Occipital lobe (tissue), 2 donors: Measurements from ENCODE around the gene OR51B2. TPM values are rescaled to one million over a fixed set of nuclear protein-coding genes. Genes with fewer than 3 reads are reported as not detected.
"Not testable (repeated sequence)": the region's sequence is repeated elsewhere in the genome, so short reads cannot be mapped to it uniquely, and the experiment has no call there.

Experiments
- DNase-seq: peaks from one replicate; lab custom pipeline; 2025; lab: John Stamatoyannopoulos, UW
- total RNA-seq: library from RNA; depleted of rRNA; stranded (reverse); fragments of >200 nt; gene quantifications from one replicate; pipeline ENCODE4 v1.2.3, GENCODE V29; 2014

Gene OR51B2
- total RNA-seq, 1 donor from 2014 or later = 0.78 TPM

- not testable (repeated sequence) for DNase-seq
These were observed 10.6 kb downstream of the OR51B2 start for GRCh38 chr11:5313326-5314023.

DNA sequence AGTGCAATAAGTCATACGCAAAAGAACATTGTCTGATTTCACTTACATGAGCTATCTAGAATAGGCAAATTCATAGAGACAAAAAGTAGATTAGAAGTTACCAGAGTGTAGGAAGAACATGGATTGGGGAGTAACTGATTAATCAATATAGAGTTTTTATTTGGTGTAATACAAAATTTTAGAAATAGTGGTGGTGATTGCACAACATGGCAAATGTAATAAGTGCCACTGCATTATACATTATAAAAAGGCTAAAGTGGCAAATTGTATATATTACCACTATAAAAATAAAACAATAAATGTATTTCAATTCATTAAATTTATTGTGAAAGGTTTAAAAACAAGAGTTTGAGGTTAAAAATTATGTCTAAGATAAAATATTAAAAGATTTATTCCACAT is 13.7 kb downstream of the OR51B2 start:
- no peak for DNase-seq

DNA sequence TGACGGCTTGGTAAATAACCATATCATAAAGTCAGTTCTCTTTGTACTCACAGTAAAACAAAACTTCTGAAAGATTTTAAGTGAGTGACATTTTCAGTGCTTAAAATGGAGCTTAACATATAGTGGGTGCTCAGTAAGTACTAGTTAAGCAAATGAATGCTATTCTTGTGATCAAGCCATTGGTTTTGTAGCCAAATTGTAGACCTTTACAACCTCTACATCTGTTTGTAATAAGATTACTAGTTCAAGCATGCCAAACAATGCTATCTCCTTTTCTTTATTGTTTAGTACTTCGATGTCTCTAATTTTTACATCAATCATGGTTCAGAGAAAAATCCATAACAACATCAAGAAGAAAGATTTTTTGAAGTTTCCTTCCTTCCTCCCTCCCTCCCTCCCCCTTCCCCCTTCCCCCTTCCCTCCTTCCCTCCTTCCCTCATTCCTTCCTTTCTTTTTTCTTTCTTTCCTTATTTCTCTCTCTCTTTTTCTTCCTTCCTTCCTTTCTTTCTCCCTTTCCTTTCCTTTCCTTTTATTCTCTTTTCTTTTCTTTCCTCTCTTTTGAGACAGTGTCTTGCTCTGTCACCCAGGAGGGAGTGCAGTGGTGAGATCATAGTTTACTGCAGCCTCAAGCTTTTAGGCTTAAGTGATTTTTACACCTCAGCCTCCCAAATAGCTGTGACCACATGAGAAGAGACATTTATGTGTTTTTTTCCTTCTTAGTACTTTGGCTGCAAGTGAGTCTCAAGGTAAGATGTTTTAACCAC is 16.7 kb downstream of the OR51B2 start:
- DNase-seq = no peak

- DNase-seq = no peak
These were observed 20.1 kb downstream of the OR51B2 start for GRCh38 chr11:5304046-5304445.

- no peak for DNase-seq
These were observed 20.5 kb downstream of the OR51B2 start for GRCh38 chr11:5303626-5304025.

DNA sequence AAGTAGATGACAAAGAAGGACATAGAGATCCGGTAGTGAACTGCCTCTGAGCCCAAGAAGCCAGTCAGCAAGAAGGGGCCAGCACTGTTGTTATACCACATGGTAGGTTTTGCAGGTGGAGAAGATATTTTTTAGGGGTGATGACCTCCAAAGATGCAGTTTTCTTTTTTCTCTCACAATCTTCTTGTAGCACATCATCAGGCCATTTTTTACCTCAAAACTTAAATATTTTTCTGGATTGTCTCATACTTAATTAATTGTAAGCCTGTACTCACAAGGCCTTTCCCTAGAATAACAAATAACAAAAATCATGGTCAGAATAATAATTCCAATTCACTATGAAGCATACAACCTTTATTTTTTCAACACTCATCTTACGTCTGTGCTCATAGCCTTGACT is 22.3 kb downstream of the OR51B2 start, which contains the start of gene OR51B4:
TSS of gene OR51B4 (minus strand) at position 101 of the 400 bp plus-strand sequence. CDS start at position 101, 0 bp downstream.
- no peak for DNase-seq

- no peak for DNase-seq
These were observed 23.8 kb downstream of the OR51B2 start for GRCh38 chr11:5300251-5300650.

DNA sequence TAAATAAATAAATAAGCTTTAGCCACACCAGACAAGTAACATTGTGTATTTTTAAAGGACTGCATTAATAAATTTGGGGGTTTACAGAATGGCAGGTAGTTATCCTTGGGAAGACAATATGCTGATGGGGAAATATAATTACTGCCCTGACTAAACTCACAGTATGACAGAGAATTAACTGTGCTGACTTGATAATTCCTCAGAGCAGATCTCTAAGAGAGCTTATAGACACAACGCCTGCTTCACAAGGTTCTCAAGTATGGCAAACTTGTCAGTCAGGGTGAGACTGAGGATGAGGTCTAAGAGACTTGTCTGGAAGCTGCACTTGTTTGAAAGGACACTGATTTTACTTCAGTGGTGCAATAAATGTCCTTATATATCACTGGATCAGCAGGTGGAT is 25.6 kb downstream of the OR51B2 start:
- DNase-seq = no peak

DNA sequence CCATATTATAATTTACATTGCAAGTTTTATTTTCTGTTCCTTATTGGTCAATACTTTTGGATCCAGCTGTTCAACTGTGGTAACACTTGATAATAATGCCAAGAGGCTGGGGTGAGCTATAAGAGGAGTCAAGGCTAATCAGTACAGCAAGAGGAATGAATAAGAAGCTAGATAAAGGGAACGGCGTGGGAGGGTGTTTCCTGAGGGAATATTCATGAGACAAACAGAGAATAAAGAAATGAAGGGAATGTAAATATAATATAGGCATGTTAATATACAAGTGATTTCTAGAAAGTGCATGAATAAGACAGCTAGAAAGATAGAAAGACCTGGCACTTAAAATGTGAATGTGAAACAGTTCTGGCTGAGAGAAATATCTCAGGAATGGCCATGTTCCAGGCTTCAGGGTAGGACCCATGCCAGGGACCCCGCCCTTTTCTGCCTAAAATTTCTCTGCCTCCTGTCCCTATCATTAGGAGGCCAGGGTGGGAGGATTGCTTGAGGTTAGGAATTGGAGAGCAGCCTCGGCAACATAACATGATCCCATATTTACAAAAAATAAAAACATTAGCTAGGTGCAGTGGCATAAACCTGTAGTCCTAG is 26.3 kb downstream of the OR51B2 start:
- DNase-seq = no peak

- not testable (repeated sequence) for DNase-seq
These were observed 29.6 kb downstream of the OR51B2 start for GRCh38 chr11:5294342-5294995.

DNA sequence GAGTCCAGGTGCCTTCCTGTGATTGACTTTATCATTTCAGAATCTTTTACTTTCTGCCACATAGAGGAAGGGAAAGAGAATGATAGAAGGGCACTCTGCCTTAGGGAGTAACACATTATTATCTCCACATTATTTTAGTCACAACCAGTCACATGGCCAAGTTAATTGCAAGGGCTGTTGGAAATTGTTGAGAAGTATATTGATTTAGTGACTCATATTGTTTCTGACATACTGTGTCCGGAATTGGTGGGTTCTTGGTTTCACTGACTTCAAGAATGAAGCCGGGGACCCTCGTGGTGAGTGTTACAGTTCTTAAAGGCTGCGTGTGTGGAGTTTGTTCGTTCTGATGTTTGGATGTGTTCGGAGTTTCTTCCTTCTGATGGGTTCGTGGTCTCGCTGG is 31.1 kb downstream of the OR51B2 start:
- no peak for DNase-seq

- no peak for DNase-seq
These were observed 32.8 kb downstream of the OR51B2 start for GRCh38 chr11:5291207-5291838.

- no peak for DNase-seq
These were observed 34.0 kb downstream of the OR51B2 start for GRCh38 chr11:5290106-5290505.

DNA sequence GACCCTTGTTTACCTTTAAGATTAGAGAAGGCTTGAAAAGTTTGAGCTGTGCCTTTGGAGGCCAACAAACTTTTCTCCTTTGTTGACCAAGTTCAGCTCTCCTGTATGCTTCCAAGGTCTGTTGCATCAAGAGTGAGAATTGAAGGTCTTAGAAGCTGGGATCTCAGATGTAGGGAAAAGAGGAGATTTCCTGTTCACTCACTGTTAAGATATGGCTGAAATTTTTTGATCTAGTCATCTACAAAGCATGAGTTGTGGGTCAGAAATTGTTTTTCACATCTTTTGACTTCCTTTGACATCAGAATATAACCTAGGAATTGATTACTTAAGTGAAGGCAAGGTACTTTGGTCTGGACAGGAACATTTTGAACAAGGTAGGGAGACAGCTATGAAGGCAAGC is 34.4 kb downstream of the OR51B2 start:
- no peak for DNase-seq

DNA sequence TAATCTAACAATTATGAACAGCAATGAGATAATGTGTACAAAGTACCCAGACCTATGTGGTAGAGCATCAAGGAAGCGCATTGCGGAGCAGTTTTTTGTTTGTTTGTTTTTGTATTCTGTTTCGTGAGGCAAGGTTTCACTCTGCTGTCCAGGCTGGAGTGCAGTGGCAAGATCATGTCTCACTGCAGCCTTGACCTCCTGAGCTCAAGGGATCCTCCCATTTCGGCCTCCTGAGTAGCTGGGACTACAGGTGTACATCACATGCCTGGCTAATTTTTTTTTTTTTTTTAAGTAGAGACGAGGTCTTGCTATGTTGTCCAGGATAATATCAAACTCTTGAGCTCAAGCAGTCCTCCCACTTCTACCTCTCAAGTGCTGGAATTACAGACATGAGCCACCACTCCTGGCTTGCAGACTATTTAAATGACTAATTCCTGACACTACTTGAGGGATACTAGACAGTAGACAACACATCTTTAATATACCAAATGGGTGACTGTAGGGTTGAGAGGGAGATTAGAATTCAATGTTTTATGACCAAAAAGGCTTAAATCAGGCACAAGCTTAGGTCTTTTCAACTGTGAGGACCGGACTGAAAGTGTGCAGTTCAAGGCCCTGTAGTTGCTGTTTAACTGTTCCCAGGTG is 35.1 kb downstream of the OR51B2 start:
- DNase-seq = no peak

DNA sequence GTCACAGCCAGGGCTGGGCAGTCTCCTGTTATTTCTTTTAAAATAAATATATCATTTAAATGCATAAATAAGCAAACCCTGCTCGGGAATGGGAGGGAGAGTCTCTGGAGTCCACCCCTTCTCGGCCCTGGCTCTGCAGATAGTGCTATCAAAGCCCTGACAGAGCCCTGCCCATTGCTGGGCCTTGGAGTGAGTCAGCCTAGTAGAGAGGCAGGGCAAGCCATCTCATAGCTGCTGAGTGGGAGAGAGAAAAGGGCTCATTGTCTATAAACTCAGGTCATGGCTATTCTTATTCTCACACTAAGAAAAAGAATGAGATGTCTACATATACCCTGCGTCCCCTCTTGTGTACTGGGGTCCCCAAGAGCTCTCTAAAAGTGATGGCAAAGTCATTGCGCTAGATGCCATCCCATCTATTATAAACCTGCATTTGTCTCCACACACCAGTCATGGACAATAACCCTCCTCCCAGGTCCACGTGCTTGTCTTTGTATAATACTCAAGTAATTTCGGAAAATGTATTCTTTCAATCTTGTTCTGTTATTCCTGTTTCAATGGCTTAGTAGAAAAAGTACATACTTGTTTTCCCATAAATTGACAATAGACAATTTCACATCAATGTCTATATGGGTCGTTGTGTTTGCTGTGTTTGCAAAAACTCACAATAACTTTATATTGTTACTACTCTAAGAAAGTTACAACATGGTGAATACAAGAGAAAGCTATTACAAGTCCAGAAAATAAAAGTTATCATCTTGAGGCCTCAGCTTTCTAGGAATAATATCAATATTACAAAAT is 35.8 kb downstream of the OR51B2 start:
- DNase-seq = no peak

DNA sequence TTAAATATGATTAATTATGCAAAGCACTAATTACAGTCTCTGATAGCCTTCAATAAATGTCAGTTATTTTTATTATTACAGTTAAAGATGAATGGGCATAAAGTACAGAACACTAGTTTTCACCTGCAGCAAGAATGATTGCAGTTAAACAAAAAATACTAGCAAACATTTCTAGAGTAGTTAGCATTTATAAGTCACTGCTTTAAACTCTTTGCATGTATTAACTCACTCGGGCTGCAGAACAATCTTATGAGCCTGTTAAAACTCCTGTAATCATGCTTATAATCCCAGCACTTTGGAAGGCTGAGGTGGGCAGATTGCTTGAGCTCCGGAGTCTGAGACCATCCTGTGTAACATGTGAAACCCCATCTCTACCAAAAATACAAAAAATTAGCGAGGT is 37.2 kb downstream of the OR51B2 start:
- DNase-seq = no peak

DNA sequence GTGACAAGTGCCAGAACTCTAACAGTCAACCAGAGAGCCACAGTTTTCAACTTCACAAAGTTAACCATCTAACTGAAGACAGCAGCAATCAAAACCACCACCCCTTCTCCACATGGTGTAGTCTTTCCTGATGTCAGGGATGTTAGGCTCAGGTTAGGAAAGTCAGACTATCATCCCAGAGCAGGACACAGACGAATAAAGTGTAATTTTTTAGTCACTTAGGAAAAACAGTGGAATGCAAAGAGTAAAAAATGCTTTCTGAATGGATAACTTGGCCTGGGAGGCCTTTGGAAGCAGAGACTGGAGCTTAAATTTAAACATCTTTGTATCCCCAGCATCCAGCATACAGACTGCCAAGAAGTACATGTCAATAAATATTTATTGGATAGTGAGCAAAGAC is 37.7 kb downstream of the OR51B2 start:
- DNase-seq = no peak

DNA sequence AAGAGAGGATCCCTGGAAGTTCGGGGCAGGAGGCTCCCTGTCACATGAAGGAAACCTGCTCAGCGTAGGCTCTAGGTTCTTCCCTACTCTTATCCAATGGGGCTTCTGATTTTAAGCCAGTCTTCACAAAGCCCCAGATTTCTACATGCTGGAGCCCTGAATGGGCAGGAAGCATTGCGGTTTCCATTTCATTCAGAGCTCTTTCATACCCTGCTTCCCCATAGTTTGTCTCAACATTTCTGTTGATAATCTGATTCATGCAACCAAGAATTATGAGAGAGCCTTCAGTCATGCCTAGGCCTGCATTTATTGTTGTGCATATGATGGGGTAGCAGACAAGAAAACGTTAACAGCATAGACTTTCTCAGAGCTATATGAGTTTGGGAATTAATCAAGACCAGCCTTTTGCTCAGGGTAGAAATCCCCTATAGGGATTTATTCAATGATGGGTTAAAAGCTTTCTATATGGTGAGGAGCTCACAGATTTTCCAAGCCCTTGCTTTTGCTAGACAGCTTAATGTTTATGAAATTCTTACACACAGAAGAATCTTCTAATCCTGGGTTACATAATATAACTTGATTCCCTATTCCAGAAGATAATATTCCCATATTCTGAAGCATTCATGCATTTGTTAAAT is 38.3 kb downstream of the OR51B2 start:
- no peak for DNase-seq

DNA sequence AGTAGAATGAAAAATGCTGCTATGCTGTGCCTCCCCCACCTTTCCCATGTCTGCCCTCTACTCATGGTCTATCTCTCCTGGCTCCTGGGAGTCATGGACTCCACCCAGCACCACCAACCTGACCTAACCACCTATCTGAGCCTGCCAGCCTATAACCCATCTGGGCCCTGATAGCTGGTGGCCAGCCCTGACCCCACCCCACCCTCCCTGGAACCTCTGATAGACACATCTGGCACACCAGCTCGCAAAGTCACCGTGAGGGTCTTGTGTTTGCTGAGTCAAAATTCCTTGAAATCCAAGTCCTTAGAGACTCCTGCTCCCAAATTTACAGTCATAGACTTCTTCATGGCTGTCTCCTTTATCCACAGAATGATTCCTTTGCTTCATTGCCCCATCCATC is 39.5 kb downstream of the OR51B2 start:
- no peak for DNase-seq
